GM12878 (cell line): ENCODE results near the gene NPAS3. TPM values are rescaled to one million over a fixed set of nuclear protein-coding genes. Genes with fewer than 3 reads are reported as not detected.

Source experiments
- ATAC-seq: fragments of 200-7000 bp; cut with Tn5 transposase; 3 replicates; pipeline ENCODE4 v1.9.1; 2020; ENCODE audit warnings: mild to moderate bottlenecking, moderate library complexity
- BruUV-seq: library from RNA; stranded (reverse); fragments of 400-500 nt; replicated peaks from 2 replicates; lab custom pipeline; 2021; lab: Mats Ljungman, UMichigan
- CTCF ChIA-PET: fragments of 300-600 bp; sonication (Branson Sonifier 250); formaldehyde crosslinking; extraction: SDS; loops from one replicate; lab custom pipeline; 2021; ENCODE audit warnings: inconsistent platforms; lab: Yijun Ruan, JAX
- POLR2A ChIA-PET: fragments of 350-600 bp; formaldehyde crosslinking; extraction: SDS; loops from one replicate; lab custom pipeline; 2021; ENCODE audit warnings: inconsistent platforms; lab: Charles Lee
- RAD21 ChIA-PET: fragments of 300-600 bp; sonication (Branson Sonifier 250); formaldehyde crosslinking; loops from one replicate; lab custom pipeline; 2023; ENCODE audit warnings: antibody characterized with exemption; ENCODE audit not compliant: unreplicated experiment; lab: Charles Lee
- SMC1A ChIA-PET: fragments of 300-600 bp; sonication (Branson Sonifier 250); formaldehyde crosslinking; loops from one replicate; lab custom pipeline; 2023; ENCODE audit not compliant: unreplicated experiment, uncharacterized antibody; lab: Charles Lee
- DNase-seq: peaks from one replicate; pipeline ENCODE4 v3.0.0-alpha.2; 2011; ENCODE audit warnings: low read depth, low spot score
- FAIRE-seq: peaks from 3 replicates; lab custom pipeline; 2011; peaks lifted over from hg19 to GRCh38; lab: Jason Lieb, UNC
- H2AFZ ChIP-seq: 2 replicates; pipeline ENCODE4 v1.6.0; 2011; ENCODE audit warnings: low read depth, low read length, control low read depth; ENCODE audit not compliant: control insufficient read depth
- H3K27ac ChIP-seq: 2 replicates; pipeline ENCODE4 v1.5.1; 2011; ENCODE audit warnings: control low read depth; ENCODE audit not compliant: control insufficient read depth, insufficient read depth
- H3K27me3 ChIP-seq, 2 experiments: replicated peaks in 1 of 2; 2 replicates each; pipeline versions ENCODE4 v1.6.0 to v1.6.1; 2011; ENCODE audit warnings: low read length in 1 of 2; ENCODE audit not compliant: control insufficient read depth in 2 of 2, insufficient read depth in 2 of 2
- H3K36me3 ChIP-seq, 2 experiments: 2 replicates each; pipeline ENCODE4 v1.5.1; 2011; ENCODE audit warnings: low read length in 1 of 2; ENCODE audit not compliant: control insufficient read depth in 2 of 2, insufficient read depth in 2 of 2
- H3K4me1 ChIP-seq: 2 replicates; pipeline ENCODE4 v1.6.1; 2011; ENCODE audit warnings: mild to moderate bottlenecking, low read length, moderate library complexity, mixed read lengths; ENCODE audit not compliant: control insufficient read depth, insufficient read depth
- H3K4me2 ChIP-seq: 2 replicates; pipeline ENCODE4 v1.6.0; 2011; ENCODE audit warnings: control low read depth; ENCODE audit not compliant: control insufficient read depth, insufficient read depth
- H3K4me3 ChIP-seq: fragments of 200-600 bp; sonication (generic); 2 replicates; pipeline ENCODE4 v1.5.1; 2016
- H3K79me2 ChIP-seq: 2 replicates; pipeline ENCODE4 v1.6.0; 2011; ENCODE audit warnings: low read length; ENCODE audit not compliant: control insufficient read depth, insufficient read depth
- H3K9ac ChIP-seq: 2 replicates; pipeline ENCODE4 v1.8.0; 2011; ENCODE audit warnings: low read length, control low read depth, mixed read lengths; ENCODE audit not compliant: control insufficient read depth, insufficient read depth
- H3K9me3 ChIP-seq: replicated peaks from 3 replicates; pipeline ENCODE4 v1.5.1; 2011; ENCODE audit warnings: mild to moderate bottlenecking, low read length; ENCODE audit not compliant: control insufficient read depth, insufficient read depth
- H4K20me1 ChIP-seq: 2 replicates; pipeline ENCODE4 v1.6.0; 2011; ENCODE audit not compliant: control insufficient read depth, insufficient read depth
- CBX3 ChIP-seq: fragments of 200-600 bp; sonication (generic); IDR thresholded peaks from 2 replicates; pipeline ENCODE4 v1.6.1; 2016; ENCODE audit warnings: low read depth, borderline replicate concordance
- MYB ChIP-seq: fragments of 150-350 bp; IDR thresholded peaks from 2 replicates; pipeline ENCODE4 v1.6.1; 2014; ENCODE audit warnings: mild to moderate bottlenecking, low read depth, low read length, borderline replicate concordance
- NR2F1 ChIP-seq: fragments of 450-650 bp; conservative IDR thresholded peaks from 2 replicates; pipeline ENCODE4 v1.6.1; 2017; ENCODE audit warnings: mild to moderate bottlenecking
- PBX3 ChIP-seq: IDR thresholded peaks from 2 replicates; pipeline ENCODE4 v1.6.1; 2011; ENCODE audit warnings: mild to moderate bottlenecking, low read depth, low read length, moderate library complexity; ENCODE audit not compliant: insufficient replicate concordance
- POU2F2 ChIP-seq: IDR thresholded peaks from 3 replicates; pipeline ENCODE4 v1.6.1; 2011; ENCODE audit warnings: low read depth, mild to moderate bottlenecking, low read length, borderline replicate concordance
- ZNF207 ChIP-seq: fragments of 450-650 bp; IDR thresholded peaks from 2 replicates; pipeline ENCODE4 v1.6.1; 2014; ENCODE audit warnings: antibody characterized with exemption, mild to moderate bottlenecking, borderline replicate concordance
- WGBS: methylation state at CpG from one replicate; pipeline ENCODE4 v1.1.6; 2016; ENCODE audit warnings: low lambda C conversion rate; ENCODE audit not compliant: insufficient replicate concordance, insufficient coverage; ENCODE audit errors: missing lambda C conversion rate; 5-methylcytosine and 5-hydroxymethylcytosine counted together
- in situ Hi-C: fragments of 300-500 bp; cut with MboI; formaldehyde crosslinking; loops from 9 replicates; pipeline ENCODE4 v1.14.3; 2018; ENCODE audit warnings: mixed read lengths
- intact Hi-C: fragments of 100-400 bp; cut with micrococcal nuclease; formaldehyde crosslinking; loops from one replicate; pipeline ENCODE4 v1.14.2; 2022; ENCODE audit not compliant: unreplicated experiment
- polyA plus RNA-seq, 11 experiments: library from polyadenylated mRNA; depleted of rRNA in 4 of 11; unstranded in 6 of 11; stranded (reverse) in 5 of 11; fragments of >200 nt; fragmentation: Nextera tagmentation in 4 of 11; fragmentation: Illumina TruSeq in 1 of 11; extraction: Ambion mirVana in 4 of 11; extraction: Trizol in 1 of 11; gene quantifications; 1 replicate in 1 of 11; 2 replicates in 10 of 11; pipeline versions ENCODE4 v1.2.1 to v1.2.3, GENCODE V29; 2011 to 2016; ENCODE audit warnings: inconsistent platforms in 2 of 11, missing spikeins in 2 of 11, low read depth in 1 of 11
- total RNA-seq, 4 experiments: library from RNA; depleted of rRNA in 3 of 4; stranded (reverse); fragments of >200 nt in 3 of 4; fragmentation: Illumina TruSeq in 1 of 4; extraction: Trizol in 1 of 4; gene quantifications; 2 replicates each; pipeline versions ENCODE4 v1.2.1 to v1.2.3, GENCODE V29; 2013 to 2021

The NPAS3 gene
- total and polyA plus RNA-seq, 10 of the 15 experiments (the other 5 are each of a cell fraction or from before 2014, with no cell fraction given) = under 0.01 to 2.7 (median 0.03) TPM; not detected in 6

- WGBS = 0% methylated on average over 3 of the region's 3 CpGs
- DNase-seq (no peak), ATAC-seq (no peak)
- Histone ChIP-seq H3K36me3 (no peaks in the 10 kb centered on the region), H3K27ac (no peak overlapping the region), H3K4me1 (no peaks in the 10 kb centered on the region), H4K20me1 (no peaks in the 10 kb centered on the region), H3K27me3 (no peaks in the 10 kb centered on the region), H2AFZ (no peak overlapping the region), H3K79me2 (no peaks in the 10 kb centered on the region), H3K9ac (no peak overlapping the region), H3K4me3 (no peak overlapping the region)
- no TSS peak for BruUV-seq
- SMC1A ChIA-PET = interaction anchor here (1.0 kb wide), 1 partner anchor 81 kb away, joined by 4 read pairs; no protein-coding TSS in a partner anchor
- RAD21 ChIA-PET = no interaction called here
- intact Hi-C loops = no loop called here
- TF ChIP-seq CBX3 = no peak
- no peak for TF ChIP-seq MYB
- no peak for TF ChIP-seq POU2F2
- TF ChIP-seq PBX3 = no peak
- no peak for TF ChIP-seq NR2F1
- no peak for TF ChIP-seq ZNF207
- TF ChIP-seq, all 136 proteins: peak for 0
- FAIRE-seq = no peak
- ChIA-PET CTCF (interaction anchor here (0.6 kb wide), 1 partner anchor 14 kb away, joined by 3 read pairs; no protein-coding TSS in a partner anchor), POLR2A (no interaction called here)
- H3K4me2 ChIP-seq = no peak overlapping the region
- H3K9me3 ChIP-seq = no peaks in the 10 kb centered on the region
- in situ Hi-C loops = no loop called here
Observed at GRCh38 chr14:33254342-33254741, 315.7 kb downstream of the NPAS3 start.
